B cell (primary cell): ENCODE measurements around the gene TNIK. TPM values are rescaled to one million over a fixed set of nuclear protein-coding genes. Genes with fewer than 3 reads are reported as not detected.

Experiments used
- ATAC-seq: fragments of 200-7000 bp; cut with Tn5 transposase; one replicate; pipeline ENCODE4 v1.10.0; 2021; ENCODE audit warnings: low read depth, mild to moderate bottlenecking, moderate number of reproducible peaks, moderate library complexity
- CTCF ChIA-PET: fragments of 350-600 bp; sonication (Branson Sonifier 250); formaldehyde crosslinking; loops from one replicate; lab custom pipeline; 2021; ENCODE audit warnings: antibody characterized with exemption, inconsistent platforms; lab: Charles Lee
- POLR2A ChIA-PET: fragments of 350-600 bp; sonication (Branson Sonifier 250); formaldehyde crosslinking; loops from one replicate; lab custom pipeline; 2021; ENCODE audit warnings: antibody characterized with exemption; lab: Charles Lee
- DNase-seq: peaks from one replicate; pipeline ENCODE4 v3.0.0; 2013
- H2AFZ ChIP-seq: 2 replicates; pipeline ENCODE4 v1.6.1; 2012; ENCODE audit warnings: mild to moderate bottlenecking, low read depth, low read length; ENCODE audit not compliant: insufficient read depth, poor library complexity, severe bottlenecking
- H3K27ac ChIP-seq, 2 donors: 1 replicate in 1 of 2; 2 replicates in 1 of 2; pipeline ENCODE4 v1.5.1; 2012 to 2013; ENCODE audit warnings: low read length in 2 of 2, mild to moderate bottlenecking in 2 of 2, moderate library complexity in 1 of 2
- H3K27me3 ChIP-seq, 4 experiments: fragments of 200-600 bp in 1 of 4; sonication (generic) in 1 of 4; replicated peaks in 1 of 4; 1 replicate in 2 of 4; 2 replicates in 2 of 4; pipeline versions ENCODE4 v1.6.1 to v1.7.0; 2013 to 2016; ENCODE audit warnings: low read length in 3 of 4, mild to moderate bottlenecking in 2 of 4, mixed read lengths in 1 of 4, moderate library complexity in 1 of 4; ENCODE audit not compliant: insufficient read depth in 4 of 4, control insufficient read depth in 3 of 4; ENCODE audit errors: control extremely low read depth in 1 of 4
- H3K36me3 ChIP-seq, 2 experiments: replicated peaks in 1 of 2; 1 replicate in 1 of 2; 2 replicates in 1 of 2; pipeline versions ENCODE4 v1.6.1 to v1.7.1; 2013; ENCODE audit warnings: low read length in 1 of 2; ENCODE audit not compliant: insufficient read depth in 2 of 2, control insufficient read depth in 1 of 2; ENCODE audit errors: control extremely low read depth in 1 of 2, extremely low read depth in 1 of 2
- H3K4me1 ChIP-seq, 2 donors: fragments of 200-600 bp in 1 of 2; sonication (generic) in 1 of 2; 1 replicate in 1 of 2; 2 replicates in 1 of 2; pipeline versions ENCODE4 v1.5.1 to v1.6.1; 2013 to 2017; ENCODE audit warnings: low read length in 2 of 2; ENCODE audit not compliant: control insufficient read depth in 2 of 2, insufficient read depth in 2 of 2
- H3K4me2 ChIP-seq: replicated peaks from 2 replicates; pipeline ENCODE3; 2012; ENCODE audit warnings: mild to moderate bottlenecking, low read depth, low read length; ENCODE audit not compliant: poor library complexity, severe bottlenecking
- H3K4me3 ChIP-seq, 5 experiments: fragments of 200-600 bp in 1 of 5; sonication (generic) in 1 of 5; 1 replicate in 3 of 5; 2 replicates in 2 of 5; pipeline versions ENCODE4 v1.5.1 to v1.7.0; 2011 to 2016; ENCODE audit warnings: low read length in 4 of 5, mild to moderate bottlenecking in 4 of 5, low read depth in 2 of 5, control low read depth in 1 of 5, moderate library complexity in 1 of 5; ENCODE audit not compliant: insufficient read depth in 1 of 5; ENCODE audit errors: control extremely low read depth in 1 of 5, extremely low read depth in 1 of 5
- H3K79me2 ChIP-seq: fragments of 200-600 bp; sonication (generic); one replicate; pipeline ENCODE4 v1.6.0; 2016; ENCODE audit warnings: low read length; ENCODE audit not compliant: control insufficient read depth, insufficient read depth
- H3K9ac ChIP-seq: fragments of 200-600 bp; sonication (generic); 2 replicates; pipeline ENCODE4 v1.6.1; 2017; ENCODE audit warnings: mild to moderate bottlenecking, low read length, moderate library complexity
- H3K9me3 ChIP-seq, 3 donors: one replicate each; pipeline versions ENCODE4 v1.6.1 to v1.7.1; 2013; ENCODE audit warnings: low read length in 2 of 3; ENCODE audit not compliant: control insufficient read depth in 2 of 3, insufficient read depth in 1 of 3; ENCODE audit errors: control extremely low read depth in 1 of 3
- H4K20me1 ChIP-seq: 2 replicates; pipeline ENCODE4 v1.6.0; 2012; ENCODE audit warnings: mild to moderate bottlenecking, low read length; ENCODE audit not compliant: insufficient read depth, control insufficient read depth, poor library complexity, severe bottlenecking
- H3K27ac Mint-ChIP-seq: one replicate; pipeline ENCODE4 v1.8.0; 2021; ENCODE audit warnings: mixed read lengths
- H3K27me3 Mint-ChIP-seq: one replicate; pipeline ENCODE4 v1.8.0; 2021; ENCODE audit warnings: mixed read lengths
- H3K4me1 Mint-ChIP-seq: one replicate; pipeline ENCODE4 v1.8.0; 2021; ENCODE audit warnings: mixed read lengths
- H3K4me3 Mint-ChIP-seq: one replicate; pipeline ENCODE4 v1.8.0; 2021; ENCODE audit warnings: mixed read lengths
- H3K9me3 Mint-ChIP-seq: one replicate; pipeline ENCODE4 v1.8.0; 2022; ENCODE audit warnings: mixed read lengths; ENCODE audit not compliant: insufficient read depth
- EZH2 ChIP-seq: IDR thresholded peaks from 2 replicates; pipeline ENCODE4 v1.6.1; 2012; ENCODE audit warnings: borderline replicate concordance, low read depth, mild to moderate bottlenecking, moderate library complexity, low read length; ENCODE audit not compliant: insufficient read depth, poor library complexity, severe bottlenecking
- WGBS: methylation state at CpG from one replicate; pipeline ENCODE4 v1.1.5; 2013; ENCODE audit warnings: missing lambda C conversion rate; ENCODE audit not compliant: insufficient coverage; 5-methylcytosine and 5-hydroxymethylcytosine counted together
- intact Hi-C: fragments of 100-400 bp; cut with micrococcal nuclease; formaldehyde crosslinking; loops from one replicate; pipeline ENCODE4 v1.10.0; 2022
- polyA plus RNA-seq: library from polyadenylated mRNA; depleted of rRNA; stranded (reverse); fragments of >200 nt; gene quantifications from 2 replicates; pipeline ENCODE4 v1.2.3, GENCODE V29; 2012
- total RNA-seq, 2 donors: library from RNA; stranded (reverse); fragments of 120-200 nt in 1 of 2; gene quantifications; 1 replicate in 1 of 2; 2 replicates in 1 of 2; pipeline versions ENCODE4 v1.2.3 to v1.2.4, GENCODE V29; 2013 to 2022
- TF ChIP-seq, protein P1 (sequence below): fragments of 200-600 bp; IDR thresholded peaks from one replicate; pipeline ENCODE4 v1.8.0; 2022; ENCODE audit warnings: antibody characterized with exemption, mild to moderate bottlenecking

Gene TNIK
- total and polyA plus RNA-seq, 2 donors (not counting 1 experiment from before 2014, with no cell fraction given) = 0.66 to 7.7 TPM

DNA sequence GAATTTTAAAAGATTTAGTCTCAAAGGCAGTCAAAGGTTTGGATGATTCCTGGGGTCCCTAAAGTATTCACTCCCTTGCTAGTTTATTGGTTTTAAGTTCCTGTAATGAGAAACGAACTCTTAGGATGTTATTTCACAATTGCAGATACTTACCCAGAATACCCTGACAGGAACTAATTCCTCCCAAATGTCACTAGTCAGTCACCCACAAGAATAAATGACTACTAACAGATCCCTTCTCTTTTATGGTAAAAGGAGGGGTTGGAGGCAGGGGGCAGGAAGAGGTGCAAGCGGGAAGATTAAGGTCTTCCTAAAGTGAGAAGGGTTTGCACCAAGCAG is 259.5 kb downstream of the TNIK start:
- H3K9me3 Mint-ChIP-seq = no peaks in the 10 kb centered on the region
- no peak for ATAC-seq
- no peaks in the 10 kb centered on the region for H3K27me3 Mint-ChIP-seq
- H3K27ac Mint-ChIP-seq = no peak overlapping the region
- Histone ChIP-seq H3K9ac (no peak overlapping the region), H2AFZ (no peak overlapping the region), H3K4me2 (no peak overlapping the region), H3K4me1 (no peaks in the 10 kb centered on the region), H3K36me3 (no peaks in the 10 kb centered on the region), H3K27me3 (no peaks in the 10 kb centered on the region), H3K9me3 (no peaks in the 10 kb centered on the region), H4K20me1 (no peaks in the 10 kb centered on the region), H3K27ac (no peak overlapping the region), H3K79me2 (no peaks in the 10 kb centered on the region), H3K4me3 (no peak overlapping the region)
- H3K4me1 Mint-ChIP-seq = no peaks in the 10 kb centered on the region
- H3K4me3 Mint-ChIP-seq = no peak overlapping the region
- ChIA-PET CTCF (no interaction called here), POLR2A (no interaction called here)
- WGBS = no CpG with 5 or more reads among the region's 2 CpGs
- intact Hi-C loops = no loop called here
- DNase-seq = no peak
- TF ChIP-seq, protein P1, sequence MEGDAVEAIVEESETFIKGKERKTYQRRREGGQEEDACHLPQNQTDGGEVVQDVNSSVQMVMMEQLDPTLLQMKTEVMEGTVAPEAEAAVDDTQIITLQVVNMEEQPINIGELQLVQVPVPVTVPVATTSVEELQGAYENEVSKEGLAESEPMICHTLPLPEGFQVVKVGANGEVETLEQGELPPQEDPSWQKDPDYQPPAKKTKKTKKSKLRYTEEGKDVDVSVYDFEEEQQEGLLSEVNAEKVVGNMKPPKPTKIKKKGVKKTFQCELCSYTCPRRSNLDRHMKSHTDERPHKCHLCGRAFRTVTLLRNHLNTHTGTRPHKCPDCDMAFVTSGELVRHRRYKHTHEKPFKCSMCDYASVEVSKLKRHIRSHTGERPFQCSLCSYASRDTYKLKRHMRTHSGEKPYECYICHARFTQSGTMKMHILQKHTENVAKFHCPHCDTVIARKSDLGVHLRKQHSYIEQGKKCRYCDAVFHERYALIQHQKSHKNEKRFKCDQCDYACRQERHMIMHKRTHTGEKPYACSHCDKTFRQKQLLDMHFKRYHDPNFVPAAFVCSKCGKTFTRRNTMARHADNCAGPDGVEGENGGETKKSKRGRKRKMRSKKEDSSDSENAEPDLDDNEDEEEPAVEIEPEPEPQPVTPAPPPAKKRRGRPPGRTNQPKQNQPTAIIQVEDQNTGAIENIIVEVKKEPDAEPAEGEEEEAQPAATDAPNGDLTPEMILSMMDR = no peak
- no peak for TF ChIP-seq EZH2

DNA sequence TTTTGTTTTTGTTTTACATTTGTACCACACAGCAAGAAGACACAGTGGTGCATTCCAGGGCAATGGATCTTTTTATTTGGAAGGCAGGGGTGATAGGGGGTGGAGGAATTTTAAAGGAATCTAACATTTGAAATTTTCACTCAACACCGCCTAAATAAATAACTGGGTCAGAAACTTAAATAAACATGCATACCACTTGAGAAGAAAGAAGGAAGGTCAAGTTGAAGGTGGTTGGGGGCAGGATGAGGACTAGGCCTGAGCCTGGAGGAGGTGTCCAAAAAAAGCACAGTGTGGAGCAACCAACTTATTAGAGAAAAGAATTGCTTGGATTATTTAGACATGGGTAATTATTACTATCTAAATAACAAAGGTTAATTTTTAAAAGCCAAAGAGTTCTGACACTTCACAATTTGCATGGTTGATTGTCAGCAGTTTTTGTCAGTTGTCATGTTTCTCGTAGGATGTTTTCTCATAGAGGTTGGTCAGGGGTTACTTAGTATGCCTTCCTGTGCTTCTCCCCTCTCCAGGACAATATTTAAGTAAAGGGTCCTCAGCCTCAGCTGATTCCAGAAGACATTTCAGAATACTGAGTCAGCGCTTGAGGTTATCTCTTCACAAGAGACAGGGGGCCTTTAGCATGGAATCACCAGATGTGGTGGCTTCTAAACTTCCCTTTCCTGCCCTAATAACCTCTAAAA is 260.0 kb downstream of the TNIK start:
- 86% methylated on average over 1 of the region's 3 CpGs for WGBS
- no peaks in the 10 kb centered on the region for H3K9me3 Mint-ChIP-seq
- H4K20me1 ChIP-seq = no peaks in the 10 kb centered on the region
- no peak overlapping the region for H3K9ac ChIP-seq
- ChIA-PET POLR2A (no interaction called here), CTCF (no interaction called here)
- no peaks in the 10 kb centered on the region for H3K4me1 Mint-ChIP-seq
- TF ChIP-seq EZH2 = no peak
- TF ChIP-seq, protein P1 = no peak
- H2AFZ ChIP-seq = no peak overlapping the region
- H3K4me2 ChIP-seq = no peak overlapping the region
- no peak for ATAC-seq
- no peaks in the 10 kb centered on the region for H3K27me3 Mint-ChIP-seq
- no peak overlapping the region for H3K4me3 Mint-ChIP-seq
- H3K27me3 ChIP-seq = no peaks in the 10 kb centered on the region
- H3K79me2 ChIP-seq = no peaks in the 10 kb centered on the region
- no peak overlapping the region for H3K27ac Mint-ChIP-seq
- no peak overlapping the region for H3K4me3 ChIP-seq
- H3K4me1 ChIP-seq = no peaks in the 10 kb centered on the region
- intact Hi-C loops = no loop called here
- H3K9me3 ChIP-seq = no peaks in the 10 kb centered on the region
- H3K27ac ChIP-seq = no peak overlapping the region
- no peaks in the 10 kb centered on the region for H3K36me3 ChIP-seq
- no peak for DNase-seq
